ENCODE results near the gene RSPH6A. TPM values are rescaled to one million over a fixed set of nuclear protein-coding genes. Genes with fewer than 3 reads are reported as not detected.

The RSPH6A gene
- polyA plus RNA-seq, 1 donor from 2014 or later: not detected

GRCh38 chr19:45772912-45773311 lies 42.2 kb downstream of the RSPH6A start:
- Histone ChIP-seq H3K4me2 (ENCODE audit: low read length) (no peak overlapping the region), H3K9me2 (ENCODE audit: insufficient read depth, low read length) (no peaks in the 10 kb centered on the region), H3K9me3 (ENCODE audit: low read length) (no peaks in the 10 kb centered on the region), H4K20me1 (ENCODE audit: insufficient read depth) (no peaks in the 10 kb centered on the region), H3K4me3 (ENCODE audit: low read length) (no peak overlapping the region), H3K36me3 (ENCODE audit: insufficient read depth, low read length) (no peaks in the 10 kb centered on the region), H2AFZ (ENCODE audit: low read depth, low read length) (no peak overlapping the region), H3K27me3 (ENCODE audit: insufficient read depth, low read depth, low read length) (peaks cover 10% of the 10 kb centered on the region), H3K9ac (ENCODE audit: low read length) (no peak overlapping the region), H3K27ac (ENCODE audit: low read length) (no peak overlapping the region), H3F3A (ENCODE audit: insufficient read depth, low read length, poor library complexity, severe bottlenecking) (no peaks in the 10 kb centered on the region), H3K79me2 (replicated peaks; ENCODE audit: insufficient read depth, low read length) (no peaks in the 10 kb centered on the region)
- no peak for TF ChIP-seq RAD21 (conservative IDR thresholded peaks at IDR 0.05)
- TF ChIP-seq EP300 (conservative IDR thresholded peaks at IDR 0.05; ENCODE audit: poor library complexity, severe bottlenecking): no peak
- TF ChIP-seq, protein P1, sequence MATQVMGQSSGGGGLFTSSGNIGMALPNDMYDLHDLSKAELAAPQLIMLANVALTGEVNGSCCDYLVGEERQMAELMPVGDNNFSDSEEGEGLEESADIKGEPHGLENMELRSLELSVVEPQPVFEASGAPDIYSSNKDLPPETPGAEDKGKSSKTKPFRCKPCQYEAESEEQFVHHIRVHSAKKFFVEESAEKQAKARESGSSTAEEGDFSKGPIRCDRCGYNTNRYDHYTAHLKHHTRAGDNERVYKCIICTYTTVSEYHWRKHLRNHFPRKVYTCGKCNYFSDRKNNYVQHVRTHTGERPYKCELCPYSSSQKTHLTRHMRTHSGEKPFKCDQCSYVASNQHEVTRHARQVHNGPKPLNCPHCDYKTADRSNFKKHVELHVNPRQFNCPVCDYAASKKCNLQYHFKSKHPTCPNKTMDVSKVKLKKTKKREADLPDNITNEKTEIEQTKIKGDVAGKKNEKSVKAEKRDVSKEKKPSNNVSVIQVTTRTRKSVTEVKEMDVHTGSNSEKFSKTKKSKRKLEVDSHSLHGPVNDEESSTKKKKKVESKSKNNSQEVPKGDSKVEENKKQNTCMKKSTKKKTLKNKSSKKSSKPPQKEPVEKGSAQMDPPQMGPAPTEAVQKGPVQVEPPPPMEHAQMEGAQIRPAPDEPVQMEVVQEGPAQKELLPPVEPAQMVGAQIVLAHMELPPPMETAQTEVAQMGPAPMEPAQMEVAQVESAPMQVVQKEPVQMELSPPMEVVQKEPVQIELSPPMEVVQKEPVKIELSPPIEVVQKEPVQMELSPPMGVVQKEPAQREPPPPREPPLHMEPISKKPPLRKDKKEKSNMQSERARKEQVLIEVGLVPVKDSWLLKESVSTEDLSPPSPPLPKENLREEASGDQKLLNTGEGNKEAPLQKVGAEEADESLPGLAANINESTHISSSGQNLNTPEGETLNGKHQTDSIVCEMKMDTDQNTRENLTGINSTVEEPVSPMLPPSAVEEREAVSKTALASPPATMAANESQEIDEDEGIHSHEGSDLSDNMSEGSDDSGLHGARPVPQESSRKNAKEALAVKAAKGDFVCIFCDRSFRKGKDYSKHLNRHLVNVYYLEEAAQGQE (IDR thresholded peaks at IDR 0.05; ENCODE audit: borderline replicate concordance): no peak
- no peak for TF ChIP-seq TAF1 (IDR thresholded peaks at IDR 0.05; ENCODE audit: low read depth)

DNA sequence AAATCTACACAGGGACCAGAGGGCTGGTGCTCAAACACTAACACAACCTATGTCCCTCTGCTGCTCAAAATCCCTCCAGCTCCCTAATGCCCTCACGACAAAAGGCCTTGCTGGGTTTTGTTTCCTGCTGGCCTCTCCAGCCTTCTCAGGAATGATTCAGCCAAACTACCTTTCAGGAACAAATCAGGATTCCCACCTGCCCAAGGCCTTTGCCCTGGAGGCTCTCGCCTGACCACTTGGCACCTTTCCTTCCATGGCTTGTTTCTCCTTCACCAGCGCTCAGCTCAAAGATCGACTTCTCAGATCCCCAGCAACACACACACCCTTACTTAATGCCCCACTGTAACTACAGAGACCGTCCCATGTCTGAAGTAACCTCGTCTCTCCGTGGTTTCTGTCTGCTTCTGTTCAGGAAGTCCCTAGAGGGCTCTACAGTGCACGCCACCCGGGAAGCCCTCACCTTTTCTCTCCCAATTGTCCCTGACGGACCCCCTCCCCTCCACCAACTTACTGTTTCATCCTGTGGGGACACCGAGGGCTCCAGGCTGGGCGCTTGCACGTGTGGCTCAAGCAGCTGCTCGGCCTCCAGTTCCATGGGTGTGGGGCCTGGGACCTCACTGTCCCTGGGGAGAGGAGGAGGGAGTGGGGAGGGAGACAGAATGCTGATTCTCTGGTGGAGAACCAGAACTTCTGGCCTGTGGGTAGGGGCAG lies 42.8 kb downstream of the RSPH6A start:
- no peaks in the 10 kb centered on the region for H4K20me1 ChIP-seq (ENCODE audit: insufficient read depth)
- TF ChIP-seq, protein P1 (IDR thresholded peaks at IDR 0.05; ENCODE audit: borderline replicate concordance): no peak
- H3K9me3 ChIP-seq (ENCODE audit: low read length): no peaks in the 10 kb centered on the region
- no peaks in the 10 kb centered on the region for H3F3A ChIP-seq (ENCODE audit: insufficient read depth, low read length, poor library complexity, severe bottlenecking)
- peaks cover 16% of the 10 kb centered on the region for H3K27me3 ChIP-seq (ENCODE audit: insufficient read depth, low read depth, low read length)
- H3K36me3 ChIP-seq (ENCODE audit: insufficient read depth, low read length): no peaks in the 10 kb centered on the region
- H3K9me2 ChIP-seq (ENCODE audit: insufficient read depth, low read length): no peaks in the 10 kb centered on the region
- no peak overlapping the region for H3K9ac ChIP-seq (ENCODE audit: low read length)
- H2AFZ ChIP-seq (ENCODE audit: low read depth, low read length): no peak overlapping the region
- no peak overlapping the region for H3K4me2 ChIP-seq (ENCODE audit: low read length)
- H3K4me3 ChIP-seq (ENCODE audit: low read length): no peak overlapping the region
- H3K27ac ChIP-seq (ENCODE audit: low read length): no peak overlapping the region
- no peaks in the 10 kb centered on the region for H3K79me2 ChIP-seq (replicated peaks; ENCODE audit: insufficient read depth, low read length)

DNA sequence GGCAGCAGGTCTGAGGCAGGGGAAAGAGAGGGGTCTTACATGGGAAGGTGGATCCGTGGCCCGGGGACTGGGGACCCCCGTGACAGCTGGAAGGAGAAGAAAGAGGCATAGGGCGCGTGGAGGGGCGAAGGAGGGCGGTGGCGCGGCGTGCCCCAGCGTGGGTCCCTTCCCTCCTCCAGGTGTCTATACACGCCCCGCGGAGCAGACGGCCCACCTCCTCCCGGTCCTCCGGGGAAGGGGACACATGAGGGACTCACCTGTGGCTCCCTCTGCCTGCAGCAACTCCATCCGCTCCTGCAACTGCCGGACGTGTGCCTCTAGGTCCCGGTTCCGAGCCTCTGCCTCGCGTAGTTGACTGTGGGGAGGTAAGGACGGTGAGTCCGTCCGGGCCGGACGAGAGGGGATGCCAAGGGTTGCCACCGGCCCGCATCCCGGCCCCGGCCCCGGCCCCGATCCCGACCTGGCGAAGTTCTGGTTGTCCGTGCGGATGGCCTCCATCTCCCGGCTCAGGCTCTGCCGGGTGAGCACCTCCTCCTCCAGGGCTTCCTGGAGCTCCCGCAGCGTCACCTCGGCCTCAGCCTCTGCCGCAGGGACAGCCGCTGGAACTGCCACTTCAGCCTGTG lies 43.7 kb downstream of the RSPH6A start:
- Histone ChIP-seq H3K9ac (ENCODE audit: low read length) (no peak overlapping the region), H3F3A (ENCODE audit: insufficient read depth, low read length, poor library complexity, severe bottlenecking) (no peaks in the 10 kb centered on the region), H3K27me3 (ENCODE audit: insufficient read depth, low read depth, low read length) (peaks cover 22% of the 10 kb centered on the region), H3K9me3 (ENCODE audit: low read length) (no peaks in the 10 kb centered on the region), H4K20me1 (ENCODE audit: insufficient read depth) (no peaks in the 10 kb centered on the region), H3K27ac (ENCODE audit: low read length) (no peak overlapping the region), H2AFZ (ENCODE audit: low read depth, low read length) (no peak overlapping the region), H3K4me2 (ENCODE audit: low read length) (no peak overlapping the region), H3K4me3 (ENCODE audit: low read length) (no peak overlapping the region), H3K36me3 (ENCODE audit: insufficient read depth, low read length) (no peaks in the 10 kb centered on the region), H3K79me2 (replicated peaks; ENCODE audit: insufficient read depth, low read length) (no peaks in the 10 kb centered on the region), H3K9me2 (ENCODE audit: insufficient read depth, low read length) (no peaks in the 10 kb centered on the region)
- no peak for TF ChIP-seq EZH2 (IDR thresholded peaks at IDR 0.05; ENCODE audit: borderline replicate concordance, insufficient read depth, low read length, poor library complexity, severe bottlenecking)
- TF ChIP-seq RAD21 (conservative IDR thresholded peaks at IDR 0.05): no peak
